ENCODE measurements around the gene ZYG11A.
A peak's percentile ranks its signal among the peaks of the same experiment; 100 is the strongest.
"Not testable (repeated sequence)": the region's sequence is repeated elsewhere in the genome, so short reads cannot be mapped to it uniquely, and the experiment has no call there.

Gene ZYG11A

GRCh38 chr1:52842643-52843310 lies at the start of gene ZYG11A:
Gene ZYG11A (plus strand): TSS chr1:52842760. CDS start chr1:52842884, 124 bp downstream.
- DNase-seq (ENCODE audit: low read depth in 3 of 3): peak; percentile 40 to 73 (median 66)

- not testable (repeated sequence) for DNase-seq (ENCODE audit: low read depth in 3 of 3)
These were observed 48.8 kb upstream of the ZYG11A start for GRCh38 chr1:52793717-52794116.

DNA sequence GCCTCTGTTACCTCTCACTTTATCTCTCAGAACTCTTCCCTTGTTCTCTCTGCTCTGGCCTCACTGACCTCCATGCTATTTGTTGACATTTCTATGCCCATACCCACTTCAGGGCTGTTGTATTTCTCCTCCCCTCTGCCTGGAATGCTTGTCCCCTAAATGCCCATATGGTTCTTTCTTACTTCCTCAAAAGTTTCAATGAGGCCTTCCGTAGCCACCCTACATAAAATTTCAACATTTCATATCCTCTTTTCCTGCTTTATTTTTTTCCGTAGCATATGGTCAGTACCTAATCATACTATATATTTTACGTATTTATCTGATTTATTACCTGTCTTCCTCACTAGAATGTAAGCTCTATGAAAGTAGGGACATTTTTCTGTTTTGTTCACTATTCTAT lies 47.1 kb upstream of the ZYG11A start:
- DNase-seq (ENCODE audit: low read depth in 3 of 3): no peak

DNA sequence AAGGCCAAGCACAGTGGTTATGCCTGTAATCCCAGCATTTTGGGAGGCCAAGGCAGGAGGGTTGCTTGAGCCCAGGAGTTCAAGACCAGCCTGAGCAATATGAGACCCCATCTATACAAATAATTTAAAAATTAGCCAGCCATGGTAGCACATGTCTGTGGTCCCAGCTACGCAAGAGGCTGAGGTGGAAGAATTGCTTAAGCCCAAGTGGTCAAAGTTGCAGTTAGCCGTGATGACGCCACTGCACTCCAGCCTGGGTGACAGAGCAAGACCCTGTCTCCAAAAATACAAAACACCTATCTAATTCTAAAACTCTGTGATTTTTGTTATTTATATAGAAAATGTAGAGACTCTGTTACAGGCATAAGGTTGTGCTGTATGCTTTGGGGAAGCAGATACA lies 44.2 kb upstream of the ZYG11A start:
- DNase-seq (ENCODE audit: low read depth in 3 of 3): no peak

DNA sequence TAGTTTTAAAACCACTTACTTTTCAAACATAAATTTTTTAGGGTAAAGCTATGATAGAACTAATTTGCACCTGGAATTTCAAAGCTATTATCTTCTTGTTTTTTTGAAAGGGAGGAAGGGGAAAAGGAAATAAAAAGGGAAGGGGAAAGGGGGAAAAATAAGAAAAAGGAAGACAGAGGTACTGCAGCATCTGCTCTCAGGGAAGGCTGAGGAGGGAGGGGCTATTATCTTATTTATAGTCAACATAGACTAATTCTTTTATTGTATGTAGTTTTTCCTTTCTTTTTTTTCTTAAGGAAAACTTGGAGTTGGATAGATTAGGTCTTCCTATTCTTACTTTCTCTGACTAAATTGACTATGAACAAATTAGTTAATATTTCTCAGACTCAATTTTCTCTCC lies 41.5 kb upstream of the ZYG11A start:
- no peak for DNase-seq (ENCODE audit: low read depth in 3 of 3)

DNA sequence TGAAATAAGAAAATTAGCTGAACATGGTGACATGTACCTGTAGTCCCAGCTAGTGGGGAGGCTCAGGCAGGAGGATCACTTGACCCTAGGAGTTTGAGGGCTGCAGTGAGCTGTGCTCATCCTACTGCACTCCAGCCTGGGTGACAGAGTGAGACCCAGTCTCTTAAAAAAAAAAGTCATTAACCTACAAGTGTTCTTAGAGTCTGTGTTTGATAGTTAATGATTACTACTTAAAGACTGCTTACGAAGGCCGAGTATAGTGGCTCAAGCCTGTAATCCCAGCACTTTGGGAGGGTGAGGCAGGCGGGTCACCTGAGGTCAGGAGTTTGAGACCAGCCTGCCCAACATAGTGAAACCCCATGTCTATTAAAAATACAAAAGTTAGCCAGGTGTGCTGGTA lies 38.5 kb upstream of the ZYG11A start:
- not testable (repeated sequence) for DNase-seq (ENCODE audit: low read depth in 3 of 3)

DNA sequence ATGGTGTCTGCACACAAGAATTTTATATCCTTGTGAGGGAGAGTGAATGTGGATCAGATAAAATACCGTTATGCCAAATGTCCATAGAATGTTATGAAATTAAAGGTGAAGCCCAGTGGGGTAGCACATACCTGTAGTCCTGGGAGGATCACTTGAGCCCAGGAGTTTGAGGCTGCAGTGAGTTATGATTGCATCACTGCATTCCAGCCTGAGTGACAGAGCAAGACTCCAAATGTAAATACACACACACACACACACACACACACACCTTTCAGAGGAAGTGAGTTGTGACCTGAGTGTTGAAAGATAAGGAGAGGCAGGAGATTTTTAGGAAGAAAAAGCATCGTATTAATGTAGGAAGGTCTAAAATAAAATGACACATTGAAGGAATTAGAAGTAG lies 28.1 kb upstream of the ZYG11A start:
- no peak for DNase-seq (ENCODE audit: low read depth in 3 of 3)

DNA sequence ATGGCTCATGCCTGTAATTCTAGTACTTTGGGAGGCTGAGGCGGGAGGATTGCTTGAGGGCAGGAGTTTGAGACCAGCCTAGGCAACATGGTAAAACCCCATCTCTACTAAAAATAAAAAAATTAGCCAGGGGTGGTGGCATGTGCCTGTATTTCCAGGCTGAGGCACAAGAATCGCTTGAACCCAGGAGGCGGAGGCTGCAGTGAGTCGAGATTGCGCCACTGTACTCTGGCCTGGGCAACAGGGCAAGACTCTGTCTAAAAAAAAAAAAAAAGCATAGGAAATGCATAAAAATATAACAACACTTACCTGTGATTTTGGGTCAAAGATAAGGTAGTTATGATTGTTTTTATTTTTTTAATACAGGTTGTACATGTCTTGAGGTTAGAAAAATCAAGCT lies 21.7 kb upstream of the ZYG11A start:
- not testable (repeated sequence) for DNase-seq (ENCODE audit: low read depth in 3 of 3)

DNA sequence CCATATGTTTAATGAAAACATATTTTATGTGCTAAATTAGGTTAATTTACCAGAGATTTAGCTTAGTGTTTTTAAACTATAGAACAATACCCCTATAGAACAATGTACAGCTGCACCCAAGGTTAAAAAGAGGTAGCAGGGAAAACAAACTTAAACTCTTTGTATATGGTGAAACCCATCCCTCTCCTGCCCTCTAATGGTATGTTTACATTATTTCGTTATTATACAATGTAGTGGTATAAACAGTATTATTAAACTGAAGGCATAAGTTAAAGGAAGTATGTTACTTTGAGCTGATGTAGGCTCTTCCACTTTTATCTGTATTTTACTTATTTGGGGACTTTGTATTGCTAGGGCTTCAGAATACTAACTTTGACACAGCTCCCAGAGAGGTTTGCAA lies 16.7 kb upstream of the ZYG11A start:
- no peak for DNase-seq (ENCODE audit: low read depth in 3 of 3)

GRCh38 chr1:52834798-52835197 lies 7.8 kb upstream of the ZYG11A start:
- DNase-seq (ENCODE audit: low read depth in 3 of 3): no peak

GRCh38 chr1:52836035-52836434 lies 6.5 kb upstream of the ZYG11A start:
- no peak for DNase-seq (ENCODE audit: low read depth in 3 of 3)

DNA sequence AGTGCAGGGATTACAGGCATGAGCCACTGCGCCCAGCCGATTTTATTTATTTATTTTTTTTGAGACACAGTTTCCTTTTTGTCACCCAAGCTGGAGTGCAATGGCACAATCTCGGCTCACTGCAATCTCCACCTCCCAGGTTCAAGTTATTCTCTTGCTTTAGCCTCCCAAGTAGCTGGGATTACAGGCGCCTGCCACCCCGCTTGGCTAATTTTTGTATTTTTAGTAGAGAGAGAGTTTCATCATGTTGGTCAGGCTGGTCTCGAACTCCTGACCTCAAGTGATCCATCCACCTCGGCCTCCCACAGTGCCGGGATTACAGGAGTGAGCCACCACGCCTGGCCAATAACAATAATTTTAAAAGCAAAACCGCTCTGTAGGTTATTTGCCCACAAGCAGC lies 3.4 kb upstream of the ZYG11A start:
- DNase-seq (ENCODE audit: low read depth in 3 of 3): not testable (repeated sequence)

- DNase-seq (ENCODE audit: low read depth in 3 of 3): not testable (repeated sequence)
These were observed 2.6 kb downstream of the ZYG11A start for GRCh38 chr1:52845119-52845518.

DNA sequence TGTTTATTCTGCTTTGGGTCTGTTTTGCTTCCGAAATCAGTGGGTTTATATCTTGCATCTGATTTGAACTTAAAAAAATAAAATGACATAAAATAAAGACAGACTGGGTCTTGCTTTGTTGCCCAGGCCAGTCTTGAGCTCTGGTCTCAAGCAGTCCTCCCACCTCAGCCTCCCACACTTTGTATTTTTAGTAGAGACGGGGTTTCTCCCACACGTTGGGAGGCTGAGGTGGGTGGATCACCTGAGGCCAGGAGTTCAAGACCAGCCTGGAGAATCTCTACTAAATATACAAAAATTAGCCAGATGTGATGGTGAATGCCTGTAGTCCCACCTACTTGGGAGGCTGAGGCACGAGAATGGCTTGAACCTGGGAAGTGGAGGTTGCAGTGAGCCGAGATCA lies 5.9 kb downstream of the ZYG11A start:
- no peak for DNase-seq (ENCODE audit: low read depth in 3 of 3)

DNA sequence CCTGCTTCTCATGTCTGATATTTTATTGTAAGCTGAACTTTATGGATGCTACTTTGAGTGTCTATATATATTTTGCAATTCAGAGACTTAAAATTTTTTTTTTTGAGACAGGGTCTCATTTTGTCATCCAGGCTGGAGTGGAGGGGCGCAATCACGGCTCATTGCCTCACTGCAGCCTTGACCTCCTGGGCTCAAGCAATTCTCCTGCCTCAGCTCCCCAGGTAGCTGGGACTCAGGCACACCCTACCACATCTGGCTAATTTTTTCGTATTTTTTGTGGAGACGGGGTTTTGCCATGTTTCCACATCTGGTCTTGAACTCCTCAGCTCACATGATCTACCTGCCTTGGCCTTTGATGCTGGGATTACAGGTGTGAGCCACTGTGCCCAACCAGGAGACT lies 8.4 kb downstream of the ZYG11A start:
- no peak for DNase-seq (ENCODE audit: low read depth in 3 of 3)

DNA sequence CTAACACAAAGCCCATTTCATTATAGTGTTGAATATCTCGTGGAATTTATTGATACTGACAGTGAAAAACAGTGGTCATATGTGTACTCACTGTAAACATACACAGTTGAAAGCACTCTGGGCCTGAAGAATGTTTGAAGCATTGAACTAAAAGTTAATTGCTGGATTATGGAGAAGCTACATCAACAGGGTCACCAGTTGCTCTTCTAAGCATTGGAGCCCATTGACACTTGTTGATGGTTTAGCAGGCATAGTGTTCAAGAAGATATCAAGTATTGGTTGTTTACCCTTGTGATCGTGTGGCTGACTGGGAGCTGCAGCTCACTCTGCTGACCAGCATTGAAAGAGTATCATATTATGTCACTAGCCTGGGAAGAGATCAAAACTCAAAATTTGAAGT lies 10.3 kb downstream of the ZYG11A start:
- no peak for DNase-seq (ENCODE audit: low read depth in 3 of 3)

- no peak for DNase-seq (ENCODE audit: low read depth in 3 of 3)
These were observed 13.0 kb downstream of the ZYG11A start for GRCh38 chr1:52855584-52855983.

DNA sequence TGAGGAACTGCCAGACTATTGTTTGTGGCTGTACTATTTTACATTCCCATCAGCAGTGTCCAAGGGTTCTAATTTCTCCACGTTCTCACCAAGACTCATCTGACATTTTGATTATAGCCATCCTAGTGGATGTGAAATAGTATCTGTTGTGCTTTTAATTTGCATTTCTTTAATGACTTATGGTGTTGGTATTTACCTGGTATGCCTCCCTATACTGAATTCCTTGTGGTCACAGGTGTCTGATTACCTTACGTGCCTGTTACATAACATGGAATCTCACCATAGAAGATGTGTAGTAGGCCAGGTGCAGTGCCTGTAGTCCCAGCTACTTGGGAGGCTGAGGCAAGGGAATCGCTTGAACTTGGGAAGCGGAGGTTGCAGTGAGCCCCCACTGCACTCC lies 13.5 kb downstream of the ZYG11A start:
- DNase-seq (ENCODE audit: low read depth in 3 of 3): no peak

DNA sequence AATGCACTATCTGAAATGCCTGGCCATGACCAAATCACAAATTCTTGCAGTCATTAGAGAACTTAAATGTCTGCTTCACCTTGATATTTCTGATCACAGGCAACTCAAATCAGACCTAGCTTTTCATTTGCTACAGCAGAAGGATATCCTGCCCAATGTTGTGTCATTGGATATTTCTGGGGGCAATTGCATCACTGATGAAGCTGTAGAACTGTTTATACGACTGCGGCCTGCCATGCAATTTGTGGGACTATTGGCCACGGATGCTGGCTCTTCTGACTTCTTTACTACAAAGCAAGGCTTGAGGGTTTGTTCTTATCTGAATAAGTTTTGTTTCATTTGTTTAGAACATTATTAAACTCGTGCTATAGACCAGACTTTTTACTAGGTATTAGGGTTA lies 14.9 kb downstream of the ZYG11A start:
- no peak for DNase-seq (ENCODE audit: low read depth in 3 of 3)

GRCh38 chr1:52862666-52863458 lies 20.3 kb downstream of the ZYG11A start:
- no peak for DNase-seq (ENCODE audit: low read depth in 3 of 3)

DNA sequence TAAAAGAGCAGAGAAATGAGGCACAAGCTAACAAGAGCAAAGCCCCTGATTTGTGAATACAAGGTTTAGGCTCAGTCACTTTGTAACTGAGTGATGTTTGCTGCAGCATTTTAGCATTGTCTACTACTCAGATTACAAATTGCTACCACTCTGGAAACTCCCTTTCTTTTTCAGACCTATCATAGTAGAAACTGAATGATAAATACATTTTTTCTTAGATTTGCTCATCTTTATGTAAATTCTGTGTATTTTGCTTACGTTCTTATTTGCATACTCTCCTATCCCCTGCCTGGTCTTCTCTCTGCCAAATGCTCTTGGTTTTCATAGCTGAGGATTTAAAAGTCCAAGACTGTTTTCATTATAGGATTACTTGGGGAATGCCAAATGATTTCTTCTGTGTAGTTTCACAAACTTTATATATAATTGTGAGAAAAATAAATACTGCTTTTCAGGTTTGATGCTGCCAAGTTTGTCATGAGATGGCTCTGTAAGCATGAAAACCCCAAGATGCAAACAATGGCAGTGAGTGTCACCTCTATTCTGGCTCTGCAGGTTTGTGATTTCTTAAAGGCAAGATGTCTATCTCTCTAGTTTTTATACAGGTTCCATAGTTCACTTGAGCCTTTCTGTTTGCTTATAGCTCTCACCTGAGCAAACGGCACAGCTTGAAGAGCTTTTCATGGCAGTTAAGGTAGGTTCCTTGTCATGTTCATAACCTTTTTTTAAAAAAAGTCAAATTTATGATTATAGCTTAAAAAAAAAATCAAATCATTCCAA lies 24.7 kb downstream of the ZYG11A start:
- DNase-seq (ENCODE audit: low read depth in 3 of 3): no peak

DNA sequence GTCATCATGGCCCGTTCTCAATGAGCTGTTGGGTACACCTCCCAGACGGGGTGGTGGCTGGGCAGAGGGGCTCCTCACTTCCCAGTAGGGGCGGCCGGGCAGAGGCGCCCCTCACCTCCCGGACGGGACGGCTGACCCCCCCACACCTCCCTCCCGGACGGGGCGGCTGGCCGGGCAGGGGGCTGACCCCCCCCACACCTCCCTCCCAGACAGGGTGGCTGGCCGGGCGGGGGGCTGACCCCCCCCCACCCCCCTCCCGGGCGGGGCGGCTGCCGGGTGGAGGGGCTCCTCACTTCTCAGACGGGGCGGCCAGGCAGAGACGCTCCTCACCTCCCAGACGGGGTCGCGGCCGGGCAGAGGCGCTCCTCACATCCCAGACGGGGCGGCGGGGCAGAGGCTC lies 27.2 kb downstream of the ZYG11A start:
- DNase-seq (ENCODE audit: low read depth in 3 of 3): not testable (repeated sequence)

- no peak for DNase-seq (ENCODE audit: low read depth in 3 of 3)
These were observed 34.3 kb downstream of the ZYG11A start for GRCh38 chr1:52876843-52877242.

All from stimulated activated CD4-positive, alpha-beta T cell treated with anti-CD3 and anti-CD28 coated beads, TNF-alpha, amount 100 ng/mL, for 48 hours (primary cell).